CD14-positive monocyte (primary cell): ENCODE measurements around the gene SLC6A18. TPM values are rescaled to one million over a fixed set of nuclear protein-coding genes. Genes with fewer than 3 reads are reported as not detected.

Source experiments
- DNase-seq, 3 donors: peaks; one replicate each; pipeline ENCODE4 v3.0.0-alpha.2; 2011 to 2022
- H2AFZ ChIP-seq: 2 replicates; pipeline ENCODE4 v1.6.0; 2012; ENCODE audit warnings: mild to moderate bottlenecking, low read depth, low read length, inconsistent platforms; ENCODE audit not compliant: insufficient read depth, poor library complexity, severe bottlenecking
- H3K27ac ChIP-seq, 2 donors: 1 replicate in 1 of 2; 2 replicates in 1 of 2; pipeline ENCODE4 v1.5.1; 2012 to 2013; ENCODE audit warnings: low read length in 2 of 2, control low read depth in 1 of 2, inconsistent platforms in 1 of 2, low read depth in 1 of 2, mild to moderate bottlenecking in 1 of 2
- H3K27me3 ChIP-seq, 2 donors: one replicate each; pipeline versions ENCODE4 v1.6.0 to v1.6.1; 2011 to 2013; ENCODE audit warnings: low read length in 2 of 2; ENCODE audit not compliant: control insufficient read depth in 2 of 2, insufficient read depth in 2 of 2
- H3K36me3 ChIP-seq, 2 donors: replicated peaks in 1 of 2; 1 replicate in 1 of 2; 2 replicates in 1 of 2; pipeline versions ENCODE4 v1.5.1 to v1.6.1; 2012 to 2013; ENCODE audit warnings: low read length in 2 of 2, control low read depth in 1 of 2, inconsistent platforms in 1 of 2, mild to moderate bottlenecking in 1 of 2; ENCODE audit not compliant: insufficient read depth in 2 of 2, control insufficient read depth in 1 of 2
- H3K4me1 ChIP-seq, 2 donors: 1 replicate in 1 of 2; 2 replicates in 1 of 2; pipeline versions ENCODE4 v1.5.1 to v1.6.1; 2012 to 2013; ENCODE audit warnings: low read length in 2 of 2, control low read depth in 1 of 2, inconsistent platforms in 1 of 2, mild to moderate bottlenecking in 1 of 2, moderate library complexity in 1 of 2; ENCODE audit not compliant: insufficient read depth in 2 of 2, control insufficient read depth in 1 of 2
- H3K4me2 ChIP-seq: replicated peaks from 2 replicates; pipeline ENCODE3; 2012; ENCODE audit warnings: low read length, moderate library complexity, mild to moderate bottlenecking; ENCODE audit not compliant: poor library complexity, severe bottlenecking; ENCODE audit errors: extremely low read depth
- H3K4me3 ChIP-seq, 3 experiments: fragments of 200-600 bp in 1 of 3; sonication (generic) in 1 of 3; replicated peaks in 1 of 3; 1 replicate in 2 of 3; 2 replicates in 1 of 3; pipeline ENCODE4 v1.5.1; 2011 to 2013; ENCODE audit warnings: low read length in 3 of 3, mild to moderate bottlenecking in 3 of 3, control low read depth in 2 of 3, low read depth in 2 of 3, inconsistent platforms in 1 of 3, moderate library complexity in 1 of 3
- H3K79me2 ChIP-seq: 2 replicates; pipeline ENCODE4 v1.6.0; 2012; ENCODE audit warnings: mild to moderate bottlenecking, control low read depth, inconsistent platforms, low read length, moderate library complexity; ENCODE audit not compliant: insufficient read depth
- H3K9ac ChIP-seq: 2 replicates; pipeline ENCODE4 v1.6.0; 2017; ENCODE audit warnings: low read length, mild to moderate bottlenecking; ENCODE audit not compliant: insufficient read depth, poor library complexity, severe bottlenecking
- H3K9me3 ChIP-seq, 2 donors: replicated peaks in 1 of 2; 1 replicate in 1 of 2; 2 replicates in 1 of 2; pipeline versions ENCODE4 v1.5.1 to v1.6.1; 2012 to 2013; ENCODE audit warnings: low read length in 2 of 2, control low read depth in 1 of 2; ENCODE audit not compliant: control insufficient read depth in 1 of 2, insufficient read depth in 1 of 2
- H4K20me1 ChIP-seq: 2 replicates; pipeline ENCODE4 v1.6.0; 2012; ENCODE audit warnings: mild to moderate bottlenecking, low read length, control low read depth, moderate library complexity; ENCODE audit not compliant: insufficient read depth
- H3K27ac Mint-ChIP-seq, 7 donors: one replicate each; pipeline ENCODE4 v1.8.0; 2020; ENCODE audit warnings: mild to moderate bottlenecking in 7 of 7, mixed read lengths in 7 of 7, moderate library complexity in 6 of 7, inconsistent platforms in 2 of 7
- H3K27me3 Mint-ChIP-seq, 3 donors: one replicate each; pipeline ENCODE4 v1.8.0; 2021 to 2022; ENCODE audit warnings: low read depth in 3 of 3, mild to moderate bottlenecking in 3 of 3, mixed read lengths in 3 of 3, moderate library complexity in 3 of 3, inconsistent platforms in 1 of 3
- H3K36me3 Mint-ChIP-seq, 2 donors: one replicate each; pipeline ENCODE4 v1.8.0; 2020; ENCODE audit warnings: mixed read lengths in 2 of 2, inconsistent platforms in 1 of 2, mild to moderate bottlenecking in 1 of 2
- H3K4me1 Mint-ChIP-seq: one replicate; pipeline ENCODE4 v1.8.0; 2020; ENCODE audit warnings: mild to moderate bottlenecking, mixed read lengths
- H3K4me3 Mint-ChIP-seq, 2 donors: one replicate each; pipeline ENCODE4 v1.8.0; 2020; ENCODE audit warnings: mild to moderate bottlenecking in 2 of 2, mixed read lengths in 2 of 2, moderate library complexity in 1 of 2
- H3K9me3 Mint-ChIP-seq, 7 donors: one replicate each; pipeline ENCODE4 v1.8.0; 2020 to 2022; ENCODE audit warnings: mixed read lengths in 7 of 7, mild to moderate bottlenecking in 6 of 7, moderate library complexity in 6 of 7, inconsistent platforms in 2 of 7
- WGBS: methylation state at CpG from one replicate; pipeline ENCODE4 v1.1.5; 2013; ENCODE audit warnings: missing lambda C conversion rate; ENCODE audit not compliant: insufficient coverage; 5-methylcytosine and 5-hydroxymethylcytosine counted together
- intact Hi-C, 2 donors: fragments of 100-400 bp; cut with micrococcal nuclease; formaldehyde crosslinking; loops; one replicate each; pipeline versions ENCODE4 v1.15.0 to v1.15.1; 2023
- polyA plus RNA-seq, 3 donors: library from polyadenylated mRNA; depleted of rRNA in 1 of 3; unstranded in 2 of 3; stranded (reverse) in 1 of 3; fragments of 300-500 nt in 2 of 3; fragments of >200 nt in 1 of 3; fragmentation: Illumina TruSeq in 2 of 3; gene quantifications; 1 replicate in 2 of 3; 2 replicates in 1 of 3; pipeline ENCODE4 v1.2.3, GENCODE V29; 2012 to 2021
- TF ChIP-seq, protein P1 (sequence below): fragments of 200-600 bp; IDR thresholded peaks from one replicate; pipeline ENCODE4 v1.8.0; 2022; ENCODE audit warnings: antibody characterized with exemption, mild to moderate bottlenecking

The SLC6A18 gene
- polyA plus RNA-seq, 3 donors, result not detected

DNA sequence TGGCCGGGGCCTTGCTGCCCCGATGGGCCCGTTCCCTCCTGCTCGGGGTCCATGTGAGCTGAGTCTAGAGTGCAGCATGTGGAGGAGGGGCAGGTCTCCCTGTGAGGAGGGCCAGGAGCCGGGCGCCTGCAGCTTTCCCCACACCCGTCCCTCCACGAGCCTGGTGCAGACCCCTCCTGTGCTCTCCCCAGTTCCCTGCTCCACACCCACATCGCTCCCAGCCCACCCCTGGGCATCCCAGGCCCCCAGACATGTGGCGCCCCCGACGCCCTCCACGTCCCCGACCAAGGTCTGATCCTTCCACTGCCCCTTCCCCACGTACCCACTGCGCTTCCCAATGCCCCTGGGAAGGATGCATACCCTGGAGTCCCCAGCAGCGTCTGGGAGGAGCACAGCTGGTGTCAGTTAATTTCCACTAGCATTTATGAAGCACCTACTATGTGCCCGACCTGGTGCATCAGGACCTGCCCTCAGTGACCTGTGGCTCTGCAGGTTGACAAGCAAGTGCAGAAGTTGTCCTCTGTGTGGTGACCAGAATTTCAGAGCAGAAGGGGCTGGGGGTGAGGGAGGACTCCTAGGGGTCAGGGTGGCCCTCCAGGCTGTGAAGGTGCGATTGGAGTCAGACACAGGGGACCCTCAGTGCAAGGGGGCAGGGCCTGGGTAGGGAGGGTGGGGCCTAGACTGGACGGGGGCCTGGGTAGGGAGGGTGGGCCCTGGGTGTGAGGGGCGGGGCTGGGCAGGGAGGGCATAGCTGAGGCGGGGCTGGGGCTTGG, 10.8 kb upstream of the SLC6A18 start:
- H2AFZ ChIP-seq, result no peak overlapping the region
- Mint-ChIP-seq H3K4me1 (no peaks in the 10 kb centered on the region), H3K27ac (no peak overlapping the region), H3K36me3 (no peaks in the 10 kb centered on the region), H3K4me3 (no peak overlapping the region), H3K9me3 (peaks cover 3 to 13% (median 4%) of the 10 kb centered on the region in 7 donors), H3K27me3 (peaks cover 0 to 11% (median 7%) of the 10 kb centered on the region in 3 donors)
- no peak overlapping the region for H3K4me2 ChIP-seq
- H3K9ac ChIP-seq, result no peak overlapping the region
- H3K9me3 ChIP-seq, result peaks cover 0 to 10% of the 10 kb centered on the region in 2 donors
- 79% methylated on average over 17 of the region's 22 CpGs for WGBS
- no peaks in the 10 kb centered on the region for H4K20me1 ChIP-seq
- H3K27ac ChIP-seq, result no peak overlapping the region
- no peaks in the 10 kb centered on the region for H3K79me2 ChIP-seq
- TF ChIP-seq, protein P1, sequence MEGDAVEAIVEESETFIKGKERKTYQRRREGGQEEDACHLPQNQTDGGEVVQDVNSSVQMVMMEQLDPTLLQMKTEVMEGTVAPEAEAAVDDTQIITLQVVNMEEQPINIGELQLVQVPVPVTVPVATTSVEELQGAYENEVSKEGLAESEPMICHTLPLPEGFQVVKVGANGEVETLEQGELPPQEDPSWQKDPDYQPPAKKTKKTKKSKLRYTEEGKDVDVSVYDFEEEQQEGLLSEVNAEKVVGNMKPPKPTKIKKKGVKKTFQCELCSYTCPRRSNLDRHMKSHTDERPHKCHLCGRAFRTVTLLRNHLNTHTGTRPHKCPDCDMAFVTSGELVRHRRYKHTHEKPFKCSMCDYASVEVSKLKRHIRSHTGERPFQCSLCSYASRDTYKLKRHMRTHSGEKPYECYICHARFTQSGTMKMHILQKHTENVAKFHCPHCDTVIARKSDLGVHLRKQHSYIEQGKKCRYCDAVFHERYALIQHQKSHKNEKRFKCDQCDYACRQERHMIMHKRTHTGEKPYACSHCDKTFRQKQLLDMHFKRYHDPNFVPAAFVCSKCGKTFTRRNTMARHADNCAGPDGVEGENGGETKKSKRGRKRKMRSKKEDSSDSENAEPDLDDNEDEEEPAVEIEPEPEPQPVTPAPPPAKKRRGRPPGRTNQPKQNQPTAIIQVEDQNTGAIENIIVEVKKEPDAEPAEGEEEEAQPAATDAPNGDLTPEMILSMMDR, result no peak
- H3K36me3 ChIP-seq, result no peaks in the 10 kb centered on the region
- no peaks in the 10 kb centered on the region for H3K4me1 ChIP-seq
- H3K4me3 ChIP-seq, result no peak overlapping the region
- H3K27me3 ChIP-seq, result no peaks in the 10 kb centered on the region
- intact Hi-C loops, result no loop called here
- DNase-seq, result no peak

DNA sequence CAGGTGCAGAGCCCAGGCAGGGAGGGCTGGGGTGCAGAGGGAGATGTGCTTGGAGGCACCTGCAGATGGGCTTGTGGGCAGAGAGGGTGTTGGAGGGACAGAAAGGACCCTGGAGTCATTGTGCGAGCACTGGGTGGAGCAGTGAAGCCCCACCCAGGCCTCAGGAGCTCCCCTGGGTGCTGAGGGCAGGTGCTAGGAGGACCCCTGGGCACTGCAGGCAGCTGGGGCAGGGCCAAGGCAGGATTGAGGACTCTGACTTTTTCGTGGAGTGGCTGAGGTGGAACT, 10.3 kb upstream of the SLC6A18 start:
- H3K9me3 ChIP-seq, result peaks cover 0 to 10% of the 10 kb centered on the region in 2 donors
- no peaks in the 10 kb centered on the region for H3K4me1 ChIP-seq
- H3K27ac ChIP-seq, result no peak overlapping the region
- H3K79me2 ChIP-seq, result no peaks in the 10 kb centered on the region
- no peak overlapping the region for H3K4me2 ChIP-seq
- peaks cover 0 to 12% (median 8%) of the 10 kb centered on the region in 3 donors for H3K27me3 Mint-ChIP-seq
- H3K27me3 ChIP-seq, result no peaks in the 10 kb centered on the region
- H3K9ac ChIP-seq, result no peak overlapping the region
- H3K4me3 Mint-ChIP-seq, result no peak overlapping the region
- no peak overlapping the region for H2AFZ ChIP-seq
- no peaks in the 10 kb centered on the region for H3K4me1 Mint-ChIP-seq
- TF ChIP-seq, protein P1, result no peak
- no peak overlapping the region for H3K27ac Mint-ChIP-seq
- no peak for DNase-seq
- no peak overlapping the region for H3K4me3 ChIP-seq
- intact Hi-C loops, result no loop called here
- H3K36me3 Mint-ChIP-seq, result no peaks in the 10 kb centered on the region
- WGBS, result 94% methylated on average over 1 of the region's 2 CpGs
- H4K20me1 ChIP-seq, result no peaks in the 10 kb centered on the region
- peaks cover 3 to 13% (median 4%) of the 10 kb centered on the region in 7 donors for H3K9me3 Mint-ChIP-seq
- no peaks in the 10 kb centered on the region for H3K36me3 ChIP-seq
